Neuronal stem cell (in vitro differentiated cells): Measurements from ENCODE around the gene BLOC1S5.

ENCODE experiments used
- DNase-seq: peaks from one replicate; pipeline ENCODE4 v3.0.0-alpha.2; 2013; ENCODE audit warnings: low spot score
- H2AFZ ChIP-seq: one replicate; pipeline ENCODE4 v1.6.1; 2013; ENCODE audit warnings: mild to moderate bottlenecking, low read length, inconsistent platforms
- H2AK5ac ChIP-seq: 2 replicates; pipeline ENCODE4 v1.6.1; 2013; ENCODE audit warnings: low read depth, mild to moderate bottlenecking, inconsistent platforms, low read length, moderate library complexity, mixed read lengths
- H2BK120ac ChIP-seq: 2 replicates; pipeline ENCODE4 v1.6.1; 2013; ENCODE audit warnings: low read depth, mild to moderate bottlenecking, inconsistent platforms, low read length, moderate library complexity, mixed read lengths
- H2BK12ac ChIP-seq: one replicate; pipeline ENCODE4 v1.6.1; 2013; ENCODE audit warnings: low read length, inconsistent platforms
- H2BK15ac ChIP-seq: 2 replicates; pipeline ENCODE4 v1.6.1; 2013; ENCODE audit warnings: mild to moderate bottlenecking, low read length, inconsistent platforms, mixed read lengths
- H2BK5ac ChIP-seq: one replicate; pipeline ENCODE4 v1.6.1; 2013; ENCODE audit warnings: inconsistent platforms, mild to moderate bottlenecking, low read length, moderate library complexity
- H3K14ac ChIP-seq: one replicate; pipeline ENCODE4 v1.6.1; 2013; ENCODE audit warnings: low read length, inconsistent platforms
- H3K18ac ChIP-seq: 2 replicates; pipeline ENCODE4 v1.6.1; 2013; ENCODE audit warnings: low read length, inconsistent platforms
- H3K23ac ChIP-seq: 2 replicates; pipeline ENCODE4 v1.6.1; 2013; ENCODE audit warnings: low read depth, mild to moderate bottlenecking, mixed read lengths, low read length, inconsistent platforms; ENCODE audit not compliant: poor library complexity
- H3K27ac ChIP-seq: replicated peaks from 3 replicates; pipeline ENCODE4 v1.5.1; 2013; ENCODE audit warnings: low read length, inconsistent platforms
- H3K27me3 ChIP-seq, 3 experiments: 2 replicates each; pipeline ENCODE4 v1.6.1; 2013; ENCODE audit warnings: low read length in 3 of 3, mild to moderate bottlenecking in 2 of 3, inconsistent platforms in 1 of 3, low read depth in 1 of 3, mixed read lengths in 1 of 3, moderate library complexity in 1 of 3; ENCODE audit not compliant: control insufficient read depth in 3 of 3, insufficient read depth in 3 of 3
- H3K36me3 ChIP-seq, 2 donors: replicated peaks in 1 of 2; 2 replicates each; pipeline ENCODE4 v1.6.1; 2013; ENCODE audit warnings: low read length in 2 of 2; ENCODE audit not compliant: control insufficient read depth in 2 of 2, insufficient read depth in 2 of 2
- H3K4ac ChIP-seq: 2 replicates; pipeline ENCODE4 v1.6.1; 2013; ENCODE audit warnings: inconsistent platforms, mild to moderate bottlenecking, low read length, moderate library complexity
- H3K4me1 ChIP-seq, 2 donors: 1 replicate in 1 of 2; 2 replicates in 1 of 2; pipeline ENCODE4 v1.6.1; 2013; ENCODE audit warnings: low read length in 2 of 2, low read depth in 1 of 2; ENCODE audit not compliant: control insufficient read depth in 2 of 2, insufficient read depth in 1 of 2
- H3K4me2 ChIP-seq: one replicate; pipeline ENCODE4 v1.6.1; 2013; ENCODE audit warnings: mild to moderate bottlenecking, low read length, inconsistent platforms; ENCODE audit not compliant: insufficient read depth, poor library complexity, severe bottlenecking
- H3K4me3 ChIP-seq, 2 donors: 2 replicates each; pipeline ENCODE4 v1.5.1; 2013; ENCODE audit warnings: low read length in 2 of 2, mild to moderate bottlenecking in 2 of 2, inconsistent platforms in 1 of 2, moderate library complexity in 1 of 2
- H3K79me1 ChIP-seq: one replicate; pipeline ENCODE4 v1.6.1; 2013; ENCODE audit warnings: low read depth, mild to moderate bottlenecking, inconsistent platforms, low read length, moderate library complexity
- H3K9ac ChIP-seq: one replicate; pipeline ENCODE4 v1.6.1; 2013; ENCODE audit warnings: mild to moderate bottlenecking, low read depth, low read length, inconsistent platforms; ENCODE audit not compliant: poor library complexity
- H3K9me3 ChIP-seq, 2 donors: replicated peaks in 1 of 2; 2 replicates each; pipeline versions ENCODE3 to v1.6.1; 2013; ENCODE audit warnings: low read length in 2 of 2, mild to moderate bottlenecking in 2 of 2, inconsistent platforms in 1 of 2, low read depth in 1 of 2, mixed read lengths in 1 of 2, moderate library complexity in 1 of 2; ENCODE audit not compliant: control insufficient read depth in 2 of 2, insufficient read depth in 1 of 2
- H4K8ac ChIP-seq: one replicate; pipeline ENCODE4 v1.6.1; 2013; ENCODE audit warnings: low read depth, mild to moderate bottlenecking, inconsistent platforms, low read length, moderate library complexity
- H4K91ac ChIP-seq: one replicate; pipeline ENCODE4 v1.6.1; 2013; ENCODE audit warnings: low read length, low read depth, mild to moderate bottlenecking, inconsistent platforms; ENCODE audit not compliant: poor library complexity
- WGBS, 2 donors: extraction: QIAGEN DNeasy Blood & Tissue Kit; methylation state at CpG; one replicate each; pipeline ENCODE4 v1.1.7; 2013; ENCODE audit warnings: missing lambda C conversion rate in 2 of 2, mixed read lengths in 1 of 2; ENCODE audit not compliant: insufficient read length in 2 of 2, insufficient replicate concordance in 1 of 2; ENCODE audit errors: extremely low coverage in 2 of 2; 5-methylcytosine and 5-hydroxymethylcytosine counted together

The BLOC1S5 gene

GRCh38 chr6:8108759-8109539 lies 44.8 kb upstream of the BLOC1S5 start:
- DNase-seq = no peak
- H3K4me2 ChIP-seq = no peak overlapping the region
- H3K23ac ChIP-seq = no peak overlapping the region
- no peak overlapping the region for H2BK5ac ChIP-seq
- H3K4ac ChIP-seq = no peak overlapping the region
- WGBS, 2 donors = no CpG with 5 or more reads among the region's 13 CpGs
- no peak overlapping the region for H3K14ac ChIP-seq
- no peak overlapping the region for H3K9ac ChIP-seq
- no peak overlapping the region for H2BK120ac ChIP-seq
- peaks cover 0 to 15% (median 0%) of the 10 kb centered on the region in 3 experiments for H3K27me3 ChIP-seq
- H3K79me1 ChIP-seq = no peaks in the 10 kb centered on the region
- no peaks in the 10 kb centered on the region for H3K36me3 ChIP-seq
- H3K4me3 ChIP-seq = no peak overlapping the region
- no peak overlapping the region for H3K27ac ChIP-seq
- no peak overlapping the region for H2BK15ac ChIP-seq
- H2AK5ac ChIP-seq = no peak overlapping the region
- H2BK12ac ChIP-seq = no peak overlapping the region
- peak overlapping the region; percentile 53 for H2AFZ ChIP-seq
- no peak overlapping the region for H3K18ac ChIP-seq
- H4K8ac ChIP-seq = no peak overlapping the region
- H3K9me3 ChIP-seq = no peaks in the 10 kb centered on the region
- H4K91ac ChIP-seq = no peak overlapping the region
- peaks cover 0 to 4% of the 10 kb centered on the region in 2 donors for H3K4me1 ChIP-seq

- Histone ChIP-seq H3K9ac (no peak overlapping the region), H2AFZ (peak overlapping the region; percentile 46), H2BK5ac (no peak overlapping the region), H2AK5ac (no peak overlapping the region), H3K14ac (no peak overlapping the region), H2BK120ac (no peak overlapping the region), H3K4ac (no peak overlapping the region), H3K79me1 (no peaks in the 10 kb centered on the region), H2BK12ac (no peak overlapping the region), H3K4me2 (no peak overlapping the region), H3K9me3 (no peaks in the 10 kb centered on the region), H3K23ac (no peak overlapping the region), H3K27me3 (peaks cover 0 to 11% (median 0%) of the 10 kb centered on the region in 3 experiments), H4K91ac (no peak overlapping the region), H2BK15ac (no peak overlapping the region), H3K27ac (no peak overlapping the region), H3K18ac (no peak overlapping the region), H3K4me1 (peaks cover 0 to 4% of the 10 kb centered on the region in 2 donors), H3K4me3 (no peak overlapping the region), H3K36me3 (no peaks in the 10 kb centered on the region), H4K8ac (no peak overlapping the region)
- WGBS, 2 donors = no CpG with 5 or more reads among the region's 4 CpGs
- DNase-seq = no peak
Measured at GRCh38 chr6:8108031-8108660, 44.0 kb upstream of the BLOC1S5 start.

- Histone ChIP-seq H2BK120ac (no peak overlapping the region), H3K4me2 (no peak overlapping the region), H4K91ac (no peak overlapping the region), H3K4me3 (no peak overlapping the region), H3K14ac (no peak overlapping the region), H3K27me3 (peaks cover 0 to 6% (median 0%) of the 10 kb centered on the region in 3 experiments), H2BK5ac (no peak overlapping the region), H3K27ac (no peak overlapping the region), H2AK5ac (no peak overlapping the region), H3K4me1 (peaks cover 3 to 4% of the 10 kb centered on the region in 2 donors), H3K23ac (no peak overlapping the region), H3K9me3 (no peaks in the 10 kb centered on the region), H3K4ac (no peak overlapping the region), H3K36me3 (peaks cover 0 to under 1% of the 10 kb centered on the region in 2 donors), H2AFZ (no peak overlapping the region), H3K79me1 (peaks cover 4% of the 10 kb centered on the region), H3K9ac (no peak overlapping the region), H2BK12ac (no peak overlapping the region), H3K18ac (no peak overlapping the region), H4K8ac (no peak overlapping the region), H2BK15ac (no peak overlapping the region)
- DNase-seq = no peak
Measured at GRCh38 chr6:8105791-8106190, 41.6 kb upstream of the BLOC1S5 start.

GRCh38 chr6:8103726-8104125 lies 39.5 kb upstream of the BLOC1S5 start:
- H2BK120ac ChIP-seq = no peak overlapping the region
- H2AK5ac ChIP-seq = no peak overlapping the region
- peaks cover 0 to 3% of the 10 kb centered on the region in 2 donors for H3K4me1 ChIP-seq
- peaks cover 5% of the 10 kb centered on the region for H3K79me1 ChIP-seq
- H3K14ac ChIP-seq = no peak overlapping the region
- H4K8ac ChIP-seq = no peak overlapping the region
- no peaks in the 10 kb centered on the region for H3K9me3 ChIP-seq
- H3K9ac ChIP-seq = no peak overlapping the region
- no peak overlapping the region for H2BK15ac ChIP-seq
- no peak overlapping the region for H3K27ac ChIP-seq
- no peak overlapping the region for H3K4me3 ChIP-seq
- H3K4ac ChIP-seq = no peak overlapping the region
- H3K23ac ChIP-seq = no peak overlapping the region
- no peak overlapping the region for H3K18ac ChIP-seq
- no peak overlapping the region for H2BK5ac ChIP-seq
- no peak overlapping the region for H2AFZ ChIP-seq
- DNase-seq = no peak
- H3K36me3 ChIP-seq = peaks cover 0 to 19% of the 10 kb centered on the region in 2 donors
- H3K27me3 ChIP-seq = no peaks in the 10 kb centered on the region
- H3K4me2 ChIP-seq = no peak overlapping the region
- no peak overlapping the region for H4K91ac ChIP-seq
- no peak overlapping the region for H2BK12ac ChIP-seq
